HG02642 (cell line): ENCODE results near the gene PTEN.
A peak's percentile ranks its signal among the peaks of the same experiment; 100 is the strongest.
"Not testable (repeated sequence)": the region's sequence is repeated elsewhere in the genome, so short reads cannot be mapped to it uniquely, and the experiment has no call there.

ENCODE experiments used
- ATAC-seq: cut with Tn5 transposase; IDR thresholded peaks from one replicate; pipeline ENCODE4 v1.9.1; 2021; ENCODE audit warnings: mild to moderate bottlenecking; ENCODE audit not compliant: unreplicated experiment, poor library complexity

PTEN gene

DNA sequence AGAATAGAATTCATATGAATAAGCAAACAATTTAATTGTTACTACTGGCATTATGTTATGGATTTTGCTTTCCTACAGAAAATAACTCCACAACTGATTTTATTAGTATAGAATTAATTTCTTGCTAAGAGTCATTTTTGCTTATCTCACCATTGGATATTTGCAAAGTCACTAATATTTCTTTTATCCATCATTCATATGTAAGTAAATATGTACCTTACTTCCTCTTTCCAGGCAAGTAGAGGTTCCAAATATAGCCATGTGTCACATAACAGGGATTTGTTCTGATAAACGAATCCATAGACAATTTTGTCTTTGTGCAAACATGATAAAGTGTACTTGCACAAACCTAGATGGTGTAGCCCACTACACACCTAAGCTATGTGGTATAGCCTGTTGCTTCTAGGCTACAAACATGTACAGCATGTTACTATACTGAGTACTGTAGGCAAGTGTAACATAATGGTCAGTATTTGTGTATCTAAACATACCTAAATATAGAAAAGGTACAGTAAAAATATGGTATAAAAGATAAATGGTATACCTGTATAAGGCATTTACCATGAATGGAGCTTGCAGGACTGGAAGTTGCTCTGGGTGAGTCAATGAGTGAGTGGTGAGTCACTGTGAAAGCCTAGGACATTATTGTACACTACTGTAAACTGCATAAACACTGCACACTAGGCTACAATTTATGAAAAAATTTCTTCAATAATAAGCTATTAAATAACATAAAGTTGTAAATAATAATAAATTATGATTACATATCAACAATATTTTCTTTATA, 18.4 kb upstream of the PTEN start:
- ATAC-seq: no peak

DNA sequence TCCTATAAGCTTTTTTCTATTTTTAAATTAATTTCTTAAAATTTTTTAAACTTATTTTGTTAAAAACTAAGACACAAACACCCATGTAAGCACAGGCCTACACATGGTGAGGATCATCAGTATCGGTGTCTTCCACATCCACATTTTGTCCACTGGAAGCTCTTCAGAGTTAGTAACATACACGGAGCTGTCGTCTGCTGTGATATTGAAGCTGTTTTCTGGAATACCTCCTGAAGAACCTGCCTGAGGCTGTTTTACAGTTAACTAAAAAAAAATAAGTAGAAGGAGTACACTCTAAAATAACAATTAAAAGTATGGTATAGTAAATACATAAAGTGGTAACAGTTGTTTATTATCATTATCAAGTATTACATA, 17.8 kb upstream of the PTEN start:
- no peak for ATAC-seq

DNA sequence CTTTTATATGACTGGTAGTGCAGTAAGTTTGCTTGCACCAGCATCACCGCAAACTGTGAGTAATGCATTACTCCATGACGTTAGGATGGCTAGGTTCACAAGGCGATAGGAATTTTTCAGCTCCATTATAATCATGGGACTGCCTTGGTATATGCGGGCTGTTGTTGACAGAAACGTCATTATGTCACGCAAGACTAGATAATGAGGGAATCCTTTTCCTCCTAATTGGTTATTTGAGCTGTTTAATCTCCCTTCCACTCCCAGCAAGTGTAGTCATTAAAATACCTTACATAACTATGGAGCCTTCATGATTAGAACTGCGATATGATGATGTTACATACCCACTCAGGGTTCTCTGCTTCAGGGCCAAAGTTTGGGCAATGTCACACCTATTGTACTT, 17.4 kb upstream of the PTEN start:
- no peak for ATAC-seq

DNA sequence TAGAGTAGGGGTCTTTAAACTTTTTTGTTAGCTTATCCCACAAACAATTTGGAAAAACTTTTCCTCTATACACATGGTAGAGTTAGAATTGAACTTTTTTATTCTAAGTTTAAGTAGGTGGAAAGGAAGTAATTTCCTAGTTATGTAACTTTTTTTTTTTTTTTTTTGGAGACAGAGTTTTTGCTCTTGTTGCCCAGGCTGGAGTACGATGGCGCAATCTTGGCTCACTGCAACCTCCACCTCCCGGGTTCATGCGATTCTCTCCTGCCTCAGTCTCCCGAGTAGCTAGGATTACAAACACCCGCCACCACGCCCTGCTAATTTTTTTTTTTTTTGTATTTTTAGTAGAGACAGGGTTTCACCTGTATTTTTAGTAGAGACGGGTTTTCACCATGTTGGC, 16.7 kb upstream of the PTEN start:
- not testable (repeated sequence) for ATAC-seq

DNA sequence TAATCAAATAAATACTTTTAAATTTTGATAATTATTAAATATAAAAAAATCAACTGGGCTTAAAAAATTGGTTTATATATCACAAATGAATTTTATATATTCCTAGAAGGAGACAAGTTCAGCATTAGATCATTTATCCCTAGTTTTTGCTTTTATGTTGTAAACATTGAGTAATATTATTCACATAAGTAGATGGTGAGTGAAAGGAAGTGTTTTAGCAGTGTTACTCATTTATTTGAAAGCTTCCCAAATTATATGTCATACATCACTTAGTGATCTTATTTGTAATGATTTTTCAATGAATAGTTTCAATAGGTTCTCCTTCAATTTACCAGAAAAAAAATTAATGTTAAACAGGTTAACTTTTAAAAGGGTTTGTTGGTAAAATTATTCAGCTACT, 15.9 kb upstream of the PTEN start:
- no peak for ATAC-seq

DNA sequence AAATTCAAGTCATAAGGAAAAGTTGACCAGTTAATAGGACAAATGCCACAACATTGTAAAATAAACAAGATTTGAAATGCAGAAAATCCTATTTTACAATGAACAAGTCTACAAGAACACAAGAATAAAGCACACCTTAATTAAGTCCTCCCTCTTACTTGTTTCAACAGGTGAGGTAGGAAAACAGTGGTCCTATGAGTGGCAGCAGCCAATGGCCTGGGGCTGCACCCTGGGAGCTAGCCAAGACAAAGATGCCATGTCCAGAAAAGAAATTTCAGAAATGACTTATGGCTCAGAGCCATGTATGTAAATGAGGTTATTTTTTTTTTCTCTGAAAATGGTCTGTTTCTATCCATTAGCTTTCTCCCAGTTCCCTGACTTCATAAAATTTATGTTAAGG, 14.4 kb upstream of the PTEN start:
- ATAC-seq: no peak

DNA sequence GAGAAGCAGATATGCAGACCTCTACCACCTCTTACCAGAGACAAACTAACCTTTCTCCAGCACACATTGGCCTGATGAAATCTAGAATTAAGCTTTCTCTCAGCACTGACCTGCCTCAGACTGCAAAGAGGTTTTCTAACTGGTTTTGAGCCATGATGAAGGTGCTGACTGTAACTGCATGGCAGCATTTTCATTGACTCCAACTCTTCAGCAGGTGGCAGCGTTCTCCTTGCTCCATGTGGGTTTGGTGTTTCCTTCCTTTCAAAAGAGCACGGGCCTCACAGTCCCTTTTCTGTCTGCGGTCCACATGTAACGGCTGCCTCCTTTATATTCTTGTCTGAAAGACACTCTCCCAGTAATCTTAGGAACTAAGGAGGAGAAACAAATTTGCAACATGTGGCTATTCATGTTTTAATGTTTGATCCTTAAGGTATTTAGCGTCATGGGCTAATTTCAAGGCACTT, 12.7 kb upstream of the PTEN start:
- no peak for ATAC-seq

DNA sequence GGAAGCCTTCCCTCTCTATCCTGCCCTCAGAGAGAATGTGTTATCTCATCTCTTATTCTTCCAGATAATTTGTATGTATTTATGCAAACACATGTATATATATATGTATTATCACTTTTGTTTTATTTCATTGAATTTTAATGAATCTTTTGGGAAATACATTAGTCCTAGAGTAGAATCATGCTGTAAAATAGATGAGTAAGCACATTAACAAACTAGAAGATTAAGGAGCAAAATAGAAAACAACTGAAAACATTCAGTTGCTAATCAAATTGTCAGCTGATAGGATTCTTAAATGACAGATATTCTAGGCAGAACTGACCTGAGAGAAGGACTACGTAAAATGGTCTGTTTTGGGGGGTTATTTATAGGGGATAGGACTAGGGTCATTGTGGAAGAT, 11.3 kb upstream of the PTEN start:
- no peak for ATAC-seq

DNA sequence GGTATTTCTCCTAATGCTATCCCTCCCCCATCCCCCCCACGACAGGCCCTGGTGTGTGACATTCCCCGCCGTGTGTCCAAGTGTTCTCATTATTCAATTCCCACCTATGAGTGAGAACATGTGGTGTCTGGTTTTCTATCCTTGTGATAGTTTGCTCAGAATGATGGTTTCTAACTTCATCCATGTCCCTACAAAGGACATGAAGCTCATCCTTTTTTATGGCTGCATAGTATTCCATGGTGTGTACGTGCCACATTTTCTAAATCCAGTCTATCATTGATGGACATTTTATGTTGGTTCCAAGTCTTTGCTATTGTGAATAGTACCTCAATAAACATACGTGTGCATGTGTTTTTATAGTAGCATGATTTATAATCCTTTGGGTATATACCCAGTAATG, 8.2 kb upstream of the PTEN start:
- ATAC-seq: not testable (repeated sequence)

DNA sequence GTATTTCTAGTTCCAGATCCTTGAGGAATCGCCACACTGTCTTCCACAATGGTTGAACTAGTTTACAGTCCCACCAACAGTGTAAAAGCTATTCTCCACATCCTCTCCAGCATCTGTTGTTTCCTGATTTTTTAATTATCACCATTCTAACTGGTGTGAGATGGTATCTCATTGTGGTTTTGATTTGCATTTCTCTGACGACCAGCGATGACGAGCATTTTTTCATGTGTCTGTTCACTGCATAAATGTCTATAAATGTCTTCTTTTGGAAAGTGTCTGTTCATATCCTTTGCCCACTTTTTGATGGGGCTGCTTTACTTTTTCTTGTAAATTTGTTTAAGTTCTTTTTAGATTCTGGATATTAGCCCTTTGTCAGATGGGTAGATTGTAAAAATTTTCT, 7.8 kb upstream of the PTEN start:
- ATAC-seq: not testable (repeated sequence)

DNA sequence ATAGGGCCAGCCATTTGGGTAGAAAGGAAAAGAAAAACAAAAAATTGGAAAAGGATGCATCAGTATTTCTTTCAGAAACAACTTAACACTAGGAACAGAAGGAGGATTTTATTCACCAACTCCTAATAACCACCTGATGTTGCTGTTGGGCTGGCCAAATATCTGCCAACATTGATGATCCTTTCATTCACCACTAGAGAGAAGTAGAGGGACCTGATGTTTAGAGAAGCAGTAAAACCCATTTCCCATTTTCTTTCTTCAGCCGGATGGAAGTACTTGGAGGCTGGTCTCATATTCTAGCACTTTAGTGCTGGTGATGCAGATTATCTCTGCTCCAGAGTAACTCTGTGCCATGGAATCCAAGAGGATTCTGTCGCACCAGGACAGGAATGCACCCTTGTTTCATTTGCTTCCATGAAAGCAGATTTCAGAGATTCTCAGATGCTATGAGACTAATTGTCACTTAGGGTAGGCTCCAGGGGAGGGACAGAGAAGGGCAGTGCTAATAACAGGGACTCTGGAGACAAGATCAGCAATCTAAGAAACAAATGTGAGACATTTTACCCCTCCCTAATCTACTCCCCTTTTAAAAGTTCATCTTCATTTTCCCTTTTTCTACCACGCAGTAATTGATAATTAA, 3.1 kb upstream of the PTEN start:
- ATAC-seq: no peak

DNA sequence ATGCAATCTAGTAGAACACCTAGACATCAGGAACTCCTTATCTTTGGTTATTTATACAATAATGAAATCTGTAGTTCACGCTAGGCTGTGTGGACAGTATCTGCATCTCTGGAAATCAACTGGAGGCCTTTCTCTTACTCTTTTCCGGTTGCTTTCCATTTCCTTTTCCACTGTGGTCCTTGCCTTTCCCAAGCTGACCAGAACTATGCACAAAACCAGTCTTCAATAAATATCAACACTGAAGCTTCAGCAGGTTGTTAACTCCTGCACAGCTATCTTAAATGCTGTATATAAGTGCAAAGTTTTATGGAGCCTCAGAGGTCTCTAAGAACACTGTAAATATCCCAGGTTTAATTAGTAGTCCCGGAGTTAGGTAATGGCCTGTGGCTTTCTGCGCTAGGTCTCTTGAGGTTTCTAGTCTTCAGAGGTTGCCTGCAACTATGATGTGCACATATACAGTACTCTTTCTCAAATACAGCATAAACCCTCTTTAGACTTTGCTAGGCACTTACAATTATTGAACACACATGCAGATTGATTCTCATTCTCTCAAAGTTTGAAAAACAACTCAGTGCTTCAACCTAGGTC, 2.5 kb upstream of the PTEN start:
- ATAC-seq: no peak

DNA sequence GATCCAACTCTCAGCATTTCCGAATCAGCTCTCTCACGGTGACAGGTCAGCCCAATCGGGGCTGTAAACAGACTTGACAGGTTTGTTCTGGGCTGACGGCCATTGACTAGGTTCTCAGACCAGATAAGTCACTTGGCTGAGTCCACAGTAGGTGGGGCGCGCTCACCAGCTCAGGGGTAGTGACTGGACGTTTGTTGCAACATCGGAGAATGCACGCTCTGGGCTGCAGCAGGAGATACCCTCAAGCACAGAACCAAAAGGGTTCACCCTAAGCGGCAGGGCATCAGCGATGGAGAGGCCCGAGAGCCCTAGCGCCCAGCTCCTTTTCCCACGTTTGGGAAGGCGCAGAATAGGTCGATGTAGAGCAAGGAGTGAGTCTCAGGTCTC, 1.9 kb upstream of the PTEN start:
- peak; percentile 10 for ATAC-seq

DNA sequence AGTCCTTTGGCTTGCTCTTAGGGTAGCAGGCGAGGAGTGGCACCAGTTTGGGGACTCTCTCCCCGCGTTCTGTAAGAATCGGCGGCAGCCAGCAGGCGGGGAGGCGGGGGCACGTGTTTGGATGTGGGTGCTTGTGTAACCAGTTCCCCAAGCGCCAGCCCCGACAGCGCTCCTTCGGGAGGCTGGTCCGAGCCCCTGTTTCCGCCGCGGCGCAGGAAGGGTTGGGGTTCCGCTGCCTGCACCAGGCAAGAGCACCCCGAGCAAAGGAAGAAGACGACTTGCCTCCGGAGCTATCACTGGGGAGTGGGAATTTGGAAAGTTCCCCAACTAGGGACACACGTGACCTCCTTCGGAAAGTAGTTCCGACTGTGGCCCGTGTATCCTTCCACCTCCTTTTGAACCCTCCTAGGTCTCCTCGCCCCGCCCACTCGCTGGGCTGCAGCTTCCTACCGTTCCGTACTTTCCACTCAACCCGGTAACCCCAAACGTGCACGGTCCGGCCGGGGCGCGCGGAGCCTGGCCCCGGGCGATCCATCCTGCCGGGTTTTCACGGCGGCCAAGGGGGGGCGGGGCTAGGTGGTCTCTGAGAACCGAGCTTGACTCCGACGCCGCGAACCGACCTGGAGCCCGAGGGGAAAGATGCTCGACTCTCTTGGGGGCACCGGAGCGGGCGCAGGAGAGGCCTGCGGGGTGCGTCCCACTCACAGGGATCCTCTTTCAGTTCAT, 1.3 kb upstream of the PTEN start:
- peak; percentile 64 for ATAC-seq

DNA sequence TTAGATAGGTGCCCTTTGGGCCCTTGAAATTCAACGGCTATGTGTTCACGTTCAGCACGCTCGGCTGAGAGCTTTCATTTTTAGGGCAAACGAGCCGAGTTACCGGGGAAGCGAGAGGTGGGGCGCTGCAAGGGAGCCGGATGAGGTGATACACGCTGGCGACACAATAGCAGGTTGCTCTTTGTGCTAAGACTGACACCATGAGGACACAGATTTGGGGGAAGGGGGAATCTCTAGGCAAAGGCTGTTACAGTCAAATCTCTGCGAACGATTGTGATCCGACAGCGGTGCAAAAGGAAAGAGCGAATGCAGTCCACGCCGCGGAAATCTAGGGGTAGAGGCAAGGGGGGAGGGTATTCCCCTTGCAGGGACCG, 759 bp upstream of the PTEN start:
- peak; percentile 15 for ATAC-seq

DNA sequence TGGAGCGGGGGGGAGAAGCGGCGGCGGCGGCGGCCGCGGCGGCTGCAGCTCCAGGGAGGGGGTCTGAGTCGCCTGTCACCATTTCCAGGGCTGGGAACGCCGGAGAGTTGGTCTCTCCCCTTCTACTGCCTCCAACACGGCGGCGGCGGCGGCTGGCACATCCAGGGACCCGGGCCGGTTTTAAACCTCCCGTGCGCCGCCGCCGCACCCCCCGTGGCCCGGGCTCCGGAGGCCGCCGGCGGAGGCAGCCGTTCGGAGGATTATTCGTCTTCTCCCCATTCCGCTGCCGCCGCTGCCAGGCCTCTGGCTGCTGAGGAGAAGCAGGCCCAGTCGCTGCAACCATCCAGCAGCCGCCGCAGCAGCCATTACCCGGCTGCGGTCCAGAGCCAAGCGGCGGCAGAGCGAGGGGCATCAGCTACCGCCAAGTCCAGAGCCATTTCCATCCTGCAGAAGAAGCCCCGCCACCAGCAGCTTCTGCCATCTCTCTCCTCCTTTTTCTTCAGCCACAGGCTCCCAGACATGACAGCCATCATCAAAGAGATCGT, 598 bp downstream of the PTEN start:
- ATAC-seq: peak; percentile 1

DNA sequence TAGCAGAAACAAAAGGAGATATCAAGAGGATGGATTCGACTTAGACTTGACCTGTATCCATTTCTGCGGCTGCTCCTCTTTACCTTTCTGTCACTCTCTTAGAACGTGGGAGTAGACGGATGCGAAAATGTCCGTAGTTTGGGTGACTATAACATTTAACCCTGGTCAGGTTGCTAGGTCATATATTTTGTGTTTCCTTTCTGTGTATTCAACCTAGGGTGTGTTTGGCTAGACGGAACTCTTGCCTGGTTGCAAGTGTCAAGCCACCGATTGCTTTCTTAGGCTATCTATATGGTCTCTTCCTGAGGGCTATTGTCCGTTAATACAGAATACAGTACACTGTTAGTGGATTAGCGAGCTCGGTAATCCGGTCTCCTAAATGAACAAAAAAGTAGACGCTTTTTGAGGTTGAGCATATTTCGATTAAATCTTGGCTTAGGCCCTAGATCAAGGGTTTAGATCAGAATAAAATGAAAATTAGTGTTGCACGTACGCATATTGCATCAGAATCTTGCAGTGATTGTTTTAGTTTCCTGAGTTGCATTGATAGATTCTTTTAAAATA, 1.2 kb downstream of the PTEN start:
- ATAC-seq: no peak

DNA sequence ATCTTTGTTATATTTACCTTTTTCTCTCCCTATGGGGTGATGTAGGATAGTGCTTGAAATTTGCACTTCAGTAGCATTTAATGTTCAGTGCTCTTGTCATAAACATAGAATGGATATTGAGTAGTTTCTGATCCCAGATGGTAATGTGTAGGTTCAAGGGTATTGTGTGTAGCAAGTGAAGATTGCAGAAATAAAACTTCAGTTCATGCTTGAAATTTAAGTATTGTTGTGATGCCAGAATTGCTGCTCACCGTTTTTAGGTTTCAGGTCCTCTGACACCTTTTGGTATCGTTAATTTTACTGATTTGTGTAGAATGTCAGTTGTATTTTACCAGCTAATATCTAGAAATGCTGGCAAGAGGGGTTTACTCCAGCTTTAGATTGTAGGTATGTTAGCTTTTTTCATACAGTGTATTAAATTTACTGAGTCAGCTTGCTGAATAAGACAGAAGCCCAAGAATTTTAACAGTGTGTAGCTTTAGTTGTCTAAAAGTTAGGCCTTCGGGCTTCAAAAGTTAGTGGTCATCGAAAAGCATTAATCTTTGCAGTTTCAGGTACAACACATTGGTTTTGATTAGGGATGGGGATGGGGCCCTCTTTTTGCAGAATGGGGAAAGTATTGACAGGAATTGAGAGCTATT, 1.9 kb downstream of the PTEN start:
- no peak for ATAC-seq

DNA sequence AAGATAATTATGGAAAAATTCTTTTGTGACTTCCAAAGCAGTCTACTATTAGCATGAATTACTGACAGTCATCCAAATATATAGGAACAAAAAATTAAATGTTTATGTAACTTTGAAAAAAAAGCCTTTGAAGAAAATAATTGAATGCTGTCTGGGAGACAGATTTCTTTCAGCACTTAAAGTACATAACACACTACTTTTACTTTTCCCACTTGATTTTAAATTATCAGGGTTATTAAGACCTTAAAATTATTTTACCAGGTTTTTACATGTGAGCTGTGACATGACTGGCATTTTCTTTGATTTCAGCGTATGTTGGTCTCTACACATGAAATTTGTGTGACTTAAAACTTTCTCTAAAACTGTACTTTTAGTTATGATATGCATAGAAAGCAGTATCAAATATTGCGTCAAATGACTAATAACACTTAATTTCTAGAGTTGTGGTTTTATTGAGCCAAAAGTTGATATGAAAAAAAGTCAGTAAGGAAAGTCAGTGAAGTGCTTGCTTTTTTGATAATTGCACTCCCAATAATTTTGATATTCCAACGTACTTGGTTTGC, 3.1 kb downstream of the PTEN start:
- no peak for ATAC-seq

DNA sequence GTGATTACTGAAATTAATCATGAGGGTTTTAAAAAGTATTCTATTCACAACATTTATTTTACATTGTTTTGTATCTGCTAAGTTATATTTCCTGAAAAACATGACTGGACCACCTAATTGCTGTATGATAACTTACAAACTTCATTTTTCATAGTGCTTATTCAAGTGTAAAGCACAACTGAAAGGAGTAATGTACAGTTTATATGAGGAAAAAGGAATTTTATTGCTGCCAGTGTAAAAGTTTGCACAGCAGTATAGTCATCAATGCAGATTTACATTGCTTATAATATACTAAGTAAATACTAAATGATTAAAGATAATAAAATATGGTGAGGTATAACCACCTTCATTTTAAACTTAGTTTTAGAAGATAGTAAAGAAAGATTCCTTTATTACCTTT, 4.0 kb downstream of the PTEN start:
- no peak for ATAC-seq
